Neuronal stem cell (in vitro differentiated cells): ENCODE results near the gene KIR3DL2.
"Not testable (repeated sequence)": the region's sequence is repeated elsewhere in the genome, so short reads cannot be mapped to it uniquely, and the experiment has no call there.

ENCODE experiments used
- DNase-seq: peaks from one replicate; pipeline ENCODE4 v3.0.0-alpha.2; 2013; ENCODE audit warnings: low spot score
- H2AFZ ChIP-seq: one replicate; pipeline ENCODE4 v1.6.1; 2013; ENCODE audit warnings: mild to moderate bottlenecking, low read length, inconsistent platforms
- H2AK5ac ChIP-seq: 2 replicates; pipeline ENCODE4 v1.6.1; 2013; ENCODE audit warnings: low read depth, mild to moderate bottlenecking, inconsistent platforms, low read length, moderate library complexity, mixed read lengths
- H2BK120ac ChIP-seq: 2 replicates; pipeline ENCODE4 v1.6.1; 2013; ENCODE audit warnings: low read depth, mild to moderate bottlenecking, inconsistent platforms, low read length, moderate library complexity, mixed read lengths
- H2BK12ac ChIP-seq: one replicate; pipeline ENCODE4 v1.6.1; 2013; ENCODE audit warnings: low read length, inconsistent platforms
- H2BK15ac ChIP-seq: 2 replicates; pipeline ENCODE4 v1.6.1; 2013; ENCODE audit warnings: mild to moderate bottlenecking, low read length, inconsistent platforms, mixed read lengths
- H2BK5ac ChIP-seq: one replicate; pipeline ENCODE4 v1.6.1; 2013; ENCODE audit warnings: inconsistent platforms, mild to moderate bottlenecking, low read length, moderate library complexity
- H3K14ac ChIP-seq: one replicate; pipeline ENCODE4 v1.6.1; 2013; ENCODE audit warnings: low read length, inconsistent platforms
- H3K18ac ChIP-seq: 2 replicates; pipeline ENCODE4 v1.6.1; 2013; ENCODE audit warnings: low read length, inconsistent platforms
- H3K23ac ChIP-seq: 2 replicates; pipeline ENCODE4 v1.6.1; 2013; ENCODE audit warnings: low read depth, mild to moderate bottlenecking, mixed read lengths, low read length, inconsistent platforms; ENCODE audit not compliant: poor library complexity
- H3K27ac ChIP-seq: replicated peaks from 3 replicates; pipeline ENCODE4 v1.5.1; 2013; ENCODE audit warnings: low read length, inconsistent platforms
- H3K27me3 ChIP-seq, 3 experiments: 2 replicates each; pipeline ENCODE4 v1.6.1; 2013; ENCODE audit warnings: low read length in 3 of 3, mild to moderate bottlenecking in 2 of 3, inconsistent platforms in 1 of 3, low read depth in 1 of 3, mixed read lengths in 1 of 3, moderate library complexity in 1 of 3; ENCODE audit not compliant: control insufficient read depth in 3 of 3, insufficient read depth in 3 of 3
- H3K36me3 ChIP-seq, 2 donors: replicated peaks in 1 of 2; 2 replicates each; pipeline ENCODE4 v1.6.1; 2013; ENCODE audit warnings: low read length in 2 of 2; ENCODE audit not compliant: control insufficient read depth in 2 of 2, insufficient read depth in 2 of 2
- H3K4ac ChIP-seq: 2 replicates; pipeline ENCODE4 v1.6.1; 2013; ENCODE audit warnings: inconsistent platforms, mild to moderate bottlenecking, low read length, moderate library complexity
- H3K4me1 ChIP-seq, 2 donors: 1 replicate in 1 of 2; 2 replicates in 1 of 2; pipeline ENCODE4 v1.6.1; 2013; ENCODE audit warnings: low read length in 2 of 2, low read depth in 1 of 2; ENCODE audit not compliant: control insufficient read depth in 2 of 2, insufficient read depth in 1 of 2
- H3K4me2 ChIP-seq: one replicate; pipeline ENCODE4 v1.6.1; 2013; ENCODE audit warnings: mild to moderate bottlenecking, low read length, inconsistent platforms; ENCODE audit not compliant: insufficient read depth, poor library complexity, severe bottlenecking
- H3K4me3 ChIP-seq, 2 donors: 2 replicates each; pipeline ENCODE4 v1.5.1; 2013; ENCODE audit warnings: low read length in 2 of 2, mild to moderate bottlenecking in 2 of 2, inconsistent platforms in 1 of 2, moderate library complexity in 1 of 2
- H3K79me1 ChIP-seq: one replicate; pipeline ENCODE4 v1.6.1; 2013; ENCODE audit warnings: low read depth, mild to moderate bottlenecking, inconsistent platforms, low read length, moderate library complexity
- H3K9ac ChIP-seq: one replicate; pipeline ENCODE4 v1.6.1; 2013; ENCODE audit warnings: mild to moderate bottlenecking, low read depth, low read length, inconsistent platforms; ENCODE audit not compliant: poor library complexity
- H3K9me3 ChIP-seq, 2 donors: replicated peaks in 1 of 2; 2 replicates each; pipeline versions ENCODE3 to v1.6.1; 2013; ENCODE audit warnings: low read length in 2 of 2, mild to moderate bottlenecking in 2 of 2, inconsistent platforms in 1 of 2, low read depth in 1 of 2, mixed read lengths in 1 of 2, moderate library complexity in 1 of 2; ENCODE audit not compliant: control insufficient read depth in 2 of 2, insufficient read depth in 1 of 2
- H4K8ac ChIP-seq: one replicate; pipeline ENCODE4 v1.6.1; 2013; ENCODE audit warnings: low read depth, mild to moderate bottlenecking, inconsistent platforms, low read length, moderate library complexity
- H4K91ac ChIP-seq: one replicate; pipeline ENCODE4 v1.6.1; 2013; ENCODE audit warnings: low read length, low read depth, mild to moderate bottlenecking, inconsistent platforms; ENCODE audit not compliant: poor library complexity
- WGBS, 2 donors: extraction: QIAGEN DNeasy Blood & Tissue Kit; methylation state at CpG; one replicate each; pipeline ENCODE4 v1.1.7; 2013; ENCODE audit warnings: missing lambda C conversion rate in 2 of 2, mixed read lengths in 1 of 2; ENCODE audit not compliant: insufficient read length in 2 of 2, insufficient replicate concordance in 1 of 2; ENCODE audit errors: extremely low coverage in 2 of 2; 5-methylcytosine and 5-hydroxymethylcytosine counted together

The KIR3DL2 gene

GRCh38 chr19:54817670-54818536 lies 32.3 kb upstream of the KIR3DL2 start:
- no peak overlapping the region for H3K27ac ChIP-seq
- no peak overlapping the region for H3K4ac ChIP-seq
- no peak overlapping the region for H2BK15ac ChIP-seq
- no peaks in the 10 kb centered on the region for H3K79me1 ChIP-seq
- no peaks in the 10 kb centered on the region for H3K27me3 ChIP-seq
- no peak overlapping the region for H2AFZ ChIP-seq
- no peak overlapping the region for H2AK5ac ChIP-seq
- no peak overlapping the region for H4K8ac ChIP-seq
- no peak overlapping the region for H3K23ac ChIP-seq
- H2BK5ac ChIP-seq = no peak overlapping the region
- WGBS, 2 donors = no CpG with 5 or more reads among the region's 15 CpGs
- no peak overlapping the region for H3K4me3 ChIP-seq
- no peak for DNase-seq
- no peak overlapping the region for H3K9ac ChIP-seq
- no peak overlapping the region for H3K18ac ChIP-seq
- H3K4me2 ChIP-seq = no peak overlapping the region
- no peak overlapping the region for H3K14ac ChIP-seq
- H3K36me3 ChIP-seq = no peaks in the 10 kb centered on the region
- H2BK12ac ChIP-seq = no peak overlapping the region
- H4K91ac ChIP-seq = no peak overlapping the region
- H2BK120ac ChIP-seq = no peak overlapping the region
- H3K4me1 ChIP-seq = no peaks in the 10 kb centered on the region
- H3K9me3 ChIP-seq = peaks cover 0 to 15% of the 10 kb centered on the region in 2 donors

GRCh38 chr19:54824416-54824815 lies 25.8 kb upstream of the KIR3DL2 start:
- H2BK12ac ChIP-seq, H2AK5ac ChIP-seq, H3K4ac ChIP-seq, H3K14ac ChIP-seq, DNase-seq, H2BK15ac ChIP-seq, H3K4me2 ChIP-seq, H3K9me3 ChIP-seq, H4K91ac ChIP-seq, H2BK120ac ChIP-seq, H3K36me3 ChIP-seq, H3K4me1 ChIP-seq, H3K79me1 ChIP-seq, H3K18ac ChIP-seq, H4K8ac ChIP-seq, H2BK5ac ChIP-seq, H3K4me3 ChIP-seq, H3K27me3 ChIP-seq, H3K23ac ChIP-seq, H2AFZ ChIP-seq, H3K27ac ChIP-seq, H3K9ac ChIP-seq: not testable (repeated sequence)
- WGBS, 2 donors = no CpG with 5 or more reads among the region's 4 CpGs

- not testable (repeated sequence) for H4K8ac ChIP-seq, H3K9ac ChIP-seq, H2BK120ac ChIP-seq, H3K23ac ChIP-seq, H3K4me1 ChIP-seq, H2BK15ac ChIP-seq, H2AFZ ChIP-seq, H4K91ac ChIP-seq, H2BK5ac ChIP-seq, H3K4me2 ChIP-seq, H3K79me1 ChIP-seq, H3K14ac ChIP-seq, H2AK5ac ChIP-seq, H2BK12ac ChIP-seq, H3K4ac ChIP-seq, H3K18ac ChIP-seq, DNase-seq, H3K27me3 ChIP-seq, H3K27ac ChIP-seq, H3K4me3 ChIP-seq, H3K9me3 ChIP-seq, H3K36me3 ChIP-seq
- no CpG with 5 or more reads among the region's 7 CpGs for WGBS, 2 donors
Observed at GRCh38 chr19:54825326-54825725, 24.9 kb upstream of the KIR3DL2 start.

- H3K4ac ChIP-seq, H3K18ac ChIP-seq, H3K36me3 ChIP-seq, H2BK120ac ChIP-seq, H3K27me3 ChIP-seq, H4K91ac ChIP-seq, H3K9me3 ChIP-seq, H3K23ac ChIP-seq, H3K4me1 ChIP-seq, H3K14ac ChIP-seq, H2AFZ ChIP-seq, H2BK15ac ChIP-seq, H4K8ac ChIP-seq, H3K9ac ChIP-seq, H2BK5ac ChIP-seq, DNase-seq, H3K27ac ChIP-seq, H2AK5ac ChIP-seq, H2BK12ac ChIP-seq, H3K79me1 ChIP-seq, H3K4me2 ChIP-seq, H3K4me3 ChIP-seq: not testable (repeated sequence)
- WGBS, 2 donors = no CpG with 5 or more reads among the region's 8 CpGs
Observed at GRCh38 chr19:54828064-54828463, 22.2 kb upstream of the KIR3DL2 start.
